Mesothelial cell of epicardium (in vitro differentiated cells): ENCODE measurements around the gene KCNN3. TPM values are rescaled to one million over a fixed set of nuclear protein-coding genes. Genes with fewer than 3 reads are reported as not detected.

Source experiments
- DNase-seq, 2 experiments: peaks; one replicate each; pipeline ENCODE4 v3.0.0; 2021; ENCODE audit warnings: low spot score in 2 of 2; ENCODE audit not compliant: unreplicated experiment in 2 of 2
- H3K27ac Mint-ChIP-seq: 2 replicates; pipeline ENCODE4 v1.8.0; 2021; ENCODE audit warnings: mixed read lengths
- H3K27me3 Mint-ChIP-seq: 2 replicates; pipeline ENCODE4 v1.8.0; 2021; ENCODE audit warnings: low read depth, mixed read lengths
- H3K36me3 Mint-ChIP-seq: 2 replicates; pipeline ENCODE4 v1.8.0; 2021; ENCODE audit warnings: mixed read lengths
- H3K4me1 Mint-ChIP-seq: 2 replicates; pipeline ENCODE4 v1.8.0; 2021; ENCODE audit warnings: mixed read lengths
- H3K4me3 Mint-ChIP-seq: 2 replicates; pipeline ENCODE4 v1.8.0; 2021; ENCODE audit warnings: mild to moderate bottlenecking, moderate library complexity, mixed read lengths
- H3K9me3 Mint-ChIP-seq: 2 replicates; pipeline ENCODE4 v1.8.0; 2021; ENCODE audit warnings: mixed read lengths
- total RNA-seq: library from RNA; stranded (reverse); gene quantifications from 3 replicates; pipeline ENCODE4 v1.2.1, GENCODE V29; 2021
- TF ChIP-seq, protein P1 (sequence below): fragments of 200-600 bp; sonication (generic); IDR thresholded peaks from one replicate; pipeline ENCODE4 v1.5.0; 2021; ENCODE audit warnings: antibody characterized with exemption; ENCODE audit not compliant: unreplicated experiment

KCNN3 gene
- total RNA-seq, 1 donor from 2014 or later, result 1.2 TPM

DNA sequence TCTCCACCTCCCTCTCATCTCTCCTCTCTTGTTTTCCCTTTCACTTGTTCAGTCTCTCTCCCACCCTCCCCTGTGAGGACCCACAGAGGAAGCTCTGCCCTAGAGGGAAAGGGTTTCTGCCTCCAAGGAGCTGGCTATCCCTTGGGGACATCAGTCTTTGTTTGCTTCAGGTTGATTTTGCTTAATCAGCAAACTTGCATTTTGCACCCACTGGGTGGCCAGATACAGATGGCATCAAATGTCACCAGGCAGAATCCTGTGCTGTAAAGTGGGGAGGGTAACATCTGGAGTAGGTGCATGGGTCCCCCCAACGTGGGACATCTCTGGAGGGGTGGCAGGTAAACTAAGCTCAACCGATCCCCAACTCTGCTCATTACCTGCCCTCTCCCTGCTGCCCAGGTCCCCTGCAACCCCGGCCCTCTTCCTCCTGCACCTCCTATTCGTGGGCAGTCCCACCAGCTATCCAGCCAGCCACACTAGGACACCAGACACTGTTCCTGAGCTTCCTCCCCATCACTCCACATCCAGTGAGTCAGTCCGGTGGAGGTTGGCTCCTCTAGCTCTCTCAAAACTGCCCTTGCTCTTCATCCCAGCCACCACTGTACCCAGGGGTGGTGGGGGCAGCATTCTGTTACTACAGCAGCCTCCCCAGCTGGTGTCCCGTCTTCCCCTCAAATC, 123.3 kb downstream of the KCNN3 start:
- peaks cover 64% of the 10 kb centered on the region for H3K27me3 Mint-ChIP-seq
- no peaks in the 10 kb centered on the region for H3K36me3 Mint-ChIP-seq
- no peak overlapping the region for H3K4me3 Mint-ChIP-seq
- peaks cover 21% of the 10 kb centered on the region for H3K4me1 Mint-ChIP-seq
- no peaks in the 10 kb centered on the region for H3K9me3 Mint-ChIP-seq
- no peak overlapping the region for H3K27ac Mint-ChIP-seq
- TF ChIP-seq, protein P1, sequence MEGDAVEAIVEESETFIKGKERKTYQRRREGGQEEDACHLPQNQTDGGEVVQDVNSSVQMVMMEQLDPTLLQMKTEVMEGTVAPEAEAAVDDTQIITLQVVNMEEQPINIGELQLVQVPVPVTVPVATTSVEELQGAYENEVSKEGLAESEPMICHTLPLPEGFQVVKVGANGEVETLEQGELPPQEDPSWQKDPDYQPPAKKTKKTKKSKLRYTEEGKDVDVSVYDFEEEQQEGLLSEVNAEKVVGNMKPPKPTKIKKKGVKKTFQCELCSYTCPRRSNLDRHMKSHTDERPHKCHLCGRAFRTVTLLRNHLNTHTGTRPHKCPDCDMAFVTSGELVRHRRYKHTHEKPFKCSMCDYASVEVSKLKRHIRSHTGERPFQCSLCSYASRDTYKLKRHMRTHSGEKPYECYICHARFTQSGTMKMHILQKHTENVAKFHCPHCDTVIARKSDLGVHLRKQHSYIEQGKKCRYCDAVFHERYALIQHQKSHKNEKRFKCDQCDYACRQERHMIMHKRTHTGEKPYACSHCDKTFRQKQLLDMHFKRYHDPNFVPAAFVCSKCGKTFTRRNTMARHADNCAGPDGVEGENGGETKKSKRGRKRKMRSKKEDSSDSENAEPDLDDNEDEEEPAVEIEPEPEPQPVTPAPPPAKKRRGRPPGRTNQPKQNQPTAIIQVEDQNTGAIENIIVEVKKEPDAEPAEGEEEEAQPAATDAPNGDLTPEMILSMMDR, result no peak
- no peak for DNase-seq

DNA sequence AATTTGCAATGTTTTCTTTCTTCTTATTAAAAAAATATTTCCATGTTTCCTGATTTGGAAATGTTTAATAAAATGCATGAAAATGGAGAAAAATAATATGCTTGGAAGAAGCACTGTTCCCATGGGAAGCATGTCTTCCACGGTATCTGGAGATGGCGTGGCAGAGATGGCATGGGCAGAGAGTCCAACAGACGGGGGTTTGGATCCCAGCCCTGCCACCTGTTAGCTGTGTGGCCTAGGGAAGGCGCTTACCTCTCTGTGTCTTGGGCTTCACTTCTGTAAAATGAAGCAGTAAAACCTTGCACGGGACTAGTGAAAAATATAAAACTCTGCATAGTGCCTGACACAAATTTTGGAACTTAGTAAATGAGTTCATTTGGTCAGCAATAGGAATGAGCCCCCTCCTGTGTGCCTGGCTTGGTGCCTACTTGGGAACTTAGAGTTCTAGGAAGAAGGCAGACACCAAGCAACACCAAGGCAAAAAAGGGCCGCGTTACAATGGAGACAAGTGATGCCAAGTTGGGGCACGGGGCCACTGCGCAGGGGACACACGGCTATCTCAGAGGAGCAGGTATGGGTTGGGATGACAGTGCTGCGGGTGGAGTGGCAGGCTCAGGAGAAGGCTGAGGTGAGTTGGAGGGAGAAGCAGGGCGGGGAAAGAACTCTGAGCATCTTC, 124.2 kb downstream of the KCNN3 start:
- H3K27ac Mint-ChIP-seq, result no peak overlapping the region
- DNase-seq, result no peak
- H3K9me3 Mint-ChIP-seq, result peaks cover 4% of the 10 kb centered on the region
- H3K36me3 Mint-ChIP-seq, result peaks cover 2% of the 10 kb centered on the region
- TF ChIP-seq, protein P1, result no peak
- no peak overlapping the region for H3K4me3 Mint-ChIP-seq
- H3K4me1 Mint-ChIP-seq, result peaks cover 21% of the 10 kb centered on the region
- H3K27me3 Mint-ChIP-seq, result peaks cover 63% of the 10 kb centered on the region

DNA sequence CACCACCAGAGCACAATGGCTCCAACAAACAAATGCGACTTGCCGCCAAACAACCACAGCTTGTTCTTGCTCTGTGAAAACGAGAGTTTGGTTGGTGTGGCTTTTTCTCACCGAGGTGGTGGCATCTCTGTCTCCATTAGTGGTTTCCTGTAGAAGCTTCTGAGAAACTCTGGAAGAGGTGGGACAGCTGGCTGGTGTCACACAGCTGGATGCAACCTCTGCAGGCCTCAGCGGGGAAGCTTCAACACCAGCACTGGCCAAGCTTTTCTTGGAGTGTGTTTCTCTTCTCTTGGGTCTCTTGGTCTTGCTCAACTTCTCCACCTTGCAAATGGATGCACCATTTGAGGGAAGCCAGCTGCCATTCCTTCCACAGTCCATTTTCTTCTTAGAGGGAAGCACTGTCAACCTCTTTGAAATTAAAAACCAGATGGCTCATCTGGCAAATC, 124.8 kb downstream of the KCNN3 start:
- Mint-ChIP-seq H3K9me3 (peaks cover 6% of the 10 kb centered on the region), H3K27me3 (peaks cover 65% of the 10 kb centered on the region), H3K36me3 (peaks cover 2% of the 10 kb centered on the region), H3K27ac (no peak overlapping the region), H3K4me3 (no peak overlapping the region), H3K4me1 (peaks cover 21% of the 10 kb centered on the region)
- TF ChIP-seq, protein P1, result no peak
- DNase-seq, result no peak

DNA sequence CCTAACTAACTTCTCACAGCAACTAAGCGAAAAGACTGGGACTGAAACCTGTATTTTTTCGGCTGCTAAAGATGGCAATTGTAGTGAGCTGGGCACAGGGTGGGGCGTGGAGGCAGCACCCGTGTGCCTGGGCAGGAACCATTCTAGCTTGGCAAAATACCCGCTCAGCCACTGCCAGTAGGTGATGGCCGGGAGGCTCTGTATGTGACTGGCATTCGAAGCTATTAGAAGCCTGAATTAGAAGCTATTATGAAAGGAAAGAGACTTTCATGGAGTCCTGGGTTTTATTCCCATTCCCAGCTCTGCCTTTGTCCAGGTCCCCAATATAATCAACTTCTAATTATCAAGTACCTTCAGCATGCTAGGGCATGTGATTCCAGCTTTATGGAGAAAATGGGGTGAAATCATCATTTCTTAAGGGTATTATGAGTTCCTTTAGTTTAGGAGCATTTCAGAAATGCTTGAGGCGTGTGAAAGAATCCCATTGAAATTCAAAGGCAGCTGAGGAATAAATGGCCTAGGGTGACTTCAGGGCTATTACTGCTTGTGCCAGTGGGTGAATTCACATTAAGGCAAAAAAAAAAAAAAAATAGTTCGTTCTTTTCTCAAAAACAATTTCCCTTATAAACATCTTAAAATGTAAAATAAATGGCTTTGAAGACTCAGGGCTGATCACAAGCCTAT, 125.6 kb downstream of the KCNN3 start:
- no peak overlapping the region for H3K4me3 Mint-ChIP-seq
- H3K27ac Mint-ChIP-seq, result no peak overlapping the region
- TF ChIP-seq, protein P1, result no peak
- no peak for DNase-seq
- peaks cover 2% of the 10 kb centered on the region for H3K36me3 Mint-ChIP-seq
- H3K27me3 Mint-ChIP-seq, result peaks cover 66% of the 10 kb centered on the region
- peaks cover 6% of the 10 kb centered on the region for H3K9me3 Mint-ChIP-seq
- peaks cover 21% of the 10 kb centered on the region for H3K4me1 Mint-ChIP-seq

DNA sequence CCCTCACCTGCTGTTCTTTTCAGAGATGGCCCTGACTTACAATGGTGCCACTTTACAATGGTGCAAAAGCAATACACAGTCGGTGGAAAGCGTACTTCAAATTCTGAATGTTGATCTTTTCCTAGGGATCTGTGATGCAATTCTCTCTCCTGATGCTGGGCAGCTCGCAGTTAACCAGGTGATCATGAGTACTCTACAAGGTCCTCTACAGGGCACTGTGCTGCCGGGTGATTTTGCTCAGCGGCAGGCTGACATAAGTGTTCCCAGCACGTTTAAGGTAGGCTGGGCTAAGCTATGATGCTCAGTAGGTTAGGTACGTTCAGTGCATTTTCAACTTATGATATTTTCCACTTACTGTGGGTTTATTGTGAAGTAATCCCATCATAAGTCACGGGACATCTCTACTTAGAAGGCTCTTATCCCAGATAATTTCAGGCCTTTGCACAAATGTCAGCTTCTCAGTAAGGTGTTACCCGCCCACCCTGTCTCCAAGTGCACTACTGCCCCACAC, 126.5 kb downstream of the KCNN3 start:
- TF ChIP-seq, protein P1, result no peak
- no peak for DNase-seq
- H3K36me3 Mint-ChIP-seq, result peaks cover 2% of the 10 kb centered on the region
- H3K9me3 Mint-ChIP-seq, result peaks cover 6% of the 10 kb centered on the region
- H3K27me3 Mint-ChIP-seq, result peaks cover 70% of the 10 kb centered on the region
- peaks cover 21% of the 10 kb centered on the region for H3K4me1 Mint-ChIP-seq
- no peak overlapping the region for H3K27ac Mint-ChIP-seq
- no peak overlapping the region for H3K4me3 Mint-ChIP-seq
